Parathyroid adenoma (tissue), 2 donors: ENCODE data around the gene ACAN.

Experiments used
- H2AFZ ChIP-seq: fragments of 300-600 bp; sonication (generic); one replicate; pipeline ENCODE4 v1.7.0; 2017; ENCODE audit warnings: antibody characterized with exemption, mild to moderate bottlenecking
- H3K27ac ChIP-seq: fragments of 300-600 bp; sonication (generic); one replicate; pipeline ENCODE4 v1.7.0; 2017
- H3K27me3 ChIP-seq: fragments of 300-600 bp; sonication (generic); one replicate; pipeline ENCODE4 v1.7.0; 2017; ENCODE audit warnings: low read length; ENCODE audit not compliant: control insufficient read depth, insufficient read depth
- H3K36me3 ChIP-seq: fragments of 300-600 bp; sonication (generic); one replicate; pipeline ENCODE4 v1.7.0; 2017; ENCODE audit warnings: low read length; ENCODE audit not compliant: control insufficient read depth, insufficient read depth
- H3K4me1 ChIP-seq: fragments of 300-600 bp; sonication (generic); one replicate; pipeline ENCODE4 v1.7.0; 2017; ENCODE audit warnings: control low read depth
- H3K4me2 ChIP-seq: fragments of 300-600 bp; sonication (generic); one replicate; pipeline ENCODE4 v1.7.0; 2017; ENCODE audit warnings: low read length
- H3K4me3 ChIP-seq: fragments of 300-600 bp; sonication (generic); one replicate; pipeline ENCODE4 v1.7.0; 2017; ENCODE audit warnings: low read depth, low read length
- H3K79me2 ChIP-seq: fragments of 300-600 bp; sonication (generic); one replicate; pipeline ENCODE4 v1.7.0; 2017; ENCODE audit warnings: control low read depth
- H3K9ac ChIP-seq: fragments of 300-600 bp; sonication (generic); one replicate; pipeline ENCODE4 v1.7.0; 2017; ENCODE audit warnings: mild to moderate bottlenecking
- H3K9me3 ChIP-seq: fragments of 300-600 bp; sonication (generic); one replicate; pipeline ENCODE4 v1.7.0; 2017; ENCODE audit warnings: low read length; ENCODE audit not compliant: control insufficient read depth
- CTCF ChIP-seq: fragments of 300-600 bp; sonication (generic); IDR thresholded peaks from one replicate; pipeline ENCODE4 v1.7.0; 2017; ENCODE audit warnings: antibody characterized with exemption, mild to moderate bottlenecking
- donor health status: primary hyperparathyroidism.

ACAN gene

GRCh38 chr15:88866295-88866881 lies 63.2 kb downstream of the ACAN start:
- no peak for TF ChIP-seq CTCF
- Histone ChIP-seq H3K4me1 (no peaks in the 10 kb centered on the region), H3K79me2 (no peaks in the 10 kb centered on the region)

GRCh38 chr15:88871313-88871712 lies 68.1 kb downstream of the ACAN start:
- Histone ChIP-seq H3K9ac (no peak overlapping the region), H2AFZ (no peak overlapping the region), H3K4me1 (no peaks in the 10 kb centered on the region), H3K27ac (no peak overlapping the region), H3K79me2 (no peaks in the 10 kb centered on the region), H3K27me3 (no peaks in the 10 kb centered on the region), H3K4me2 (no peak overlapping the region), H3K36me3 (no peaks in the 10 kb centered on the region), H3K4me3 (no peak overlapping the region), H3K9me3 (no peaks in the 10 kb centered on the region)
- no peak for TF ChIP-seq CTCF

More at GRCh38 chr15:88866295-88866881, 63.2 kb downstream of the ACAN start:
- H3K36me3 ChIP-seq: no peaks in the 10 kb centered on the region
- no peak overlapping the region for H3K4me2 ChIP-seq
- H3K27ac ChIP-seq: no peak overlapping the region
- H3K9me3 ChIP-seq: no peaks in the 10 kb centered on the region
- H2AFZ ChIP-seq: no peak overlapping the region
- H3K27me3 ChIP-seq: no peaks in the 10 kb centered on the region
- H3K4me3 ChIP-seq: no peak overlapping the region
- H3K9ac ChIP-seq: no peak overlapping the region

- H3K4me2 ChIP-seq: no peak overlapping the region
- H3K4me3 ChIP-seq: no peak overlapping the region
- H3K9ac ChIP-seq: no peak overlapping the region
- no peaks in the 10 kb centered on the region for H3K9me3 ChIP-seq
- no peaks in the 10 kb centered on the region for H3K36me3 ChIP-seq
- TF ChIP-seq CTCF: no peak
- H3K27me3 ChIP-seq: no peaks in the 10 kb centered on the region
- H2AFZ ChIP-seq: no peak overlapping the region
- H3K27ac ChIP-seq: no peak overlapping the region
- no peaks in the 10 kb centered on the region for H3K79me2 ChIP-seq
- no peaks in the 10 kb centered on the region for H3K4me1 ChIP-seq
Measured at GRCh38 chr15:88872106-88872505, 68.9 kb downstream of the ACAN start.

- Histone ChIP-seq H3K27ac (no peak overlapping the region), H3K4me1 (no peaks in the 10 kb centered on the region), H3K36me3 (no peaks in the 10 kb centered on the region), H3K9me3 (no peaks in the 10 kb centered on the region), H2AFZ (no peak overlapping the region), H3K4me3 (no peak overlapping the region), H3K4me2 (no peak overlapping the region), H3K79me2 (no peaks in the 10 kb centered on the region), H3K27me3 (no peaks in the 10 kb centered on the region), H3K9ac (no peak overlapping the region)
- TF ChIP-seq CTCF: no peak
Measured at GRCh38 chr15:88872706-88873105, 69.5 kb downstream of the ACAN start.

- H3K79me2 ChIP-seq: no peaks in the 10 kb centered on the region
- no peak overlapping the region for H3K4me3 ChIP-seq
- H2AFZ ChIP-seq: no peak overlapping the region
- H3K27ac ChIP-seq: no peak overlapping the region
- H3K9me3 ChIP-seq: no peaks in the 10 kb centered on the region
- H3K9ac ChIP-seq: no peak overlapping the region
- H3K4me1 ChIP-seq: no peaks in the 10 kb centered on the region
- no peaks in the 10 kb centered on the region for H3K27me3 ChIP-seq
- no peak overlapping the region for H3K4me2 ChIP-seq
- no peaks in the 10 kb centered on the region for H3K36me3 ChIP-seq
- TF ChIP-seq CTCF: no peak
Measured at GRCh38 chr15:88873786-88874185, 70.5 kb downstream of the ACAN start.
